CD4-positive, alpha-beta T cell treated with Interleukin-6 at 100 ng/mL for 8 hours (primary cell): ENCODE data around the gene POLR3C.
"Not testable (repeated sequence)": the region's sequence is repeated elsewhere in the genome, so short reads cannot be mapped to it uniquely, and the experiment has no call there.

Source experiments
- DNase-seq: peaks from one replicate; pipeline ENCODE4 v3.0.0-alpha.2; 2020; ENCODE audit warnings: mixed read lengths, low spot score

POLR3C gene, protein sequence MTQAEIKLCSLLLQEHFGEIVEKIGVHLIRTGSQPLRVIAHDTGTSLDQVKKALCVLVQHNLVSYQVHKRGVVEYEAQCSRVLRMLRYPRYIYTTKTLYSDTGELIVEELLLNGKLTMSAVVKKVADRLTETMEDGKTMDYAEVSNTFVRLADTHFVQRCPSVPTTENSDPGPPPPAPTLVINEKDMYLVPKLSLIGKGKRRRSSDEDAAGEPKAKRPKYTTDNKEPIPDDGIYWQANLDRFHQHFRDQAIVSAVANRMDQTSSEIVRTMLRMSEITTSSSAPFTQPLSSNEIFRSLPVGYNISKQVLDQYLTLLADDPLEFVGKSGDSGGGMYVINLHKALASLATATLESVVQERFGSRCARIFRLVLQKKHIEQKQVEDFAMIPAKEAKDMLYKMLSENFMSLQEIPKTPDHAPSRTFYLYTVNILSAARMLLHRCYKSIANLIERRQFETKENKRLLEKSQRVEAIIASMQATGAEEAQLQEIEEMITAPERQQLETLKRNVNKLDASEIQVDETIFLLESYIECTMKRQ

DNA sequence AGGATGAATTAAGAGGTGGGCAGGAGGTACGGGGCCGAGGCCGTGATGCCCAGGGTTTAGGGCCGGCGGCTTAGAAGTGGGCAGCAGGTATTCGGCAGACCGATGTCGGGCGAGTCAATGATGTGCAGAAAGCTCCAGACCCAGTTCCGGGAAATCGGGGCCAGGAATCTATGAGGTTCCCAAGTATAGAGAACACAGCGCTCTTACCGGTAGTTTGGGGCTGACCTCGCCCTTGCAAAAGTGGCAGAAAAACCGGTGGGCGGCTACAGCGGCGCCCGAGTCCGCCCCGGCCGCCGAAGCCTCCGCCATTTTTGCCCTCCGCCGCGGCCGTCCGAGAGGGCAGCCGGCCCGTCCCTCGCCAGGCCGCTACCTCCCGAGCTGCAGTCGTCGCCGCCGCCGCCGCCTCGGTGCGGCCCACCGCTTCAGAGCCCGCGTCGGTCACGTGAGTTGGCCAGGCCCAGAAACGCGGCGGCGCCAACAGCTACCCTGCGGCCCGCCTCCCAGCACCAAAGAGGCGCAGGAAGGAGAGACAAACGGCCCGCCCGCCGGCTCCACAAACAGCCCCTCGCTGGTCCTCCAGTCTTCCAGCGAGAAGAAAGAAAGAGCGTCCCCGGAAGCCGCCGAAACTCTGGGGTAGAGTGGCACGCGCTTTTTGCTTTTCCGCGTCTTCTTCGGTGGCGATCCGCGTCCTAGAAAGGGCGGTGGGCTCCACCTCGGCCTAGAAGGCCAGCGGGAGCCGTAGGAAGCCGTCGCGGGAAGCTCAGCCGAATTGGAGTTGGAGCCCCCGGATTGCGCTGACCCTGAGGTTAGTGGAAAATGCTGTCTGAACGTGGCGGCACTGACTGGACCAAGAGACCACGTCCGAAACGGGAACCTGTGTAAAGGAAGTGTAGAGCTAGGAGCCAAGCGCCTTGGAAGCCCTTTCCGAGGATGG, at the start of gene POLR3C, which contains the start of gene RNF115:
Gene POLR3C (plus strand): TSS at position 636 of the 934 bp plus-strand sequence. CDS start 1,577 bp downstream, outside the sequence.
Gene RNF115 (minus strand): TSS at position 531 of the 934 bp plus-strand sequence. CDS start 222 bp downstream, at position 309.
- peak; percentile 89 for DNase-seq

DNA sequence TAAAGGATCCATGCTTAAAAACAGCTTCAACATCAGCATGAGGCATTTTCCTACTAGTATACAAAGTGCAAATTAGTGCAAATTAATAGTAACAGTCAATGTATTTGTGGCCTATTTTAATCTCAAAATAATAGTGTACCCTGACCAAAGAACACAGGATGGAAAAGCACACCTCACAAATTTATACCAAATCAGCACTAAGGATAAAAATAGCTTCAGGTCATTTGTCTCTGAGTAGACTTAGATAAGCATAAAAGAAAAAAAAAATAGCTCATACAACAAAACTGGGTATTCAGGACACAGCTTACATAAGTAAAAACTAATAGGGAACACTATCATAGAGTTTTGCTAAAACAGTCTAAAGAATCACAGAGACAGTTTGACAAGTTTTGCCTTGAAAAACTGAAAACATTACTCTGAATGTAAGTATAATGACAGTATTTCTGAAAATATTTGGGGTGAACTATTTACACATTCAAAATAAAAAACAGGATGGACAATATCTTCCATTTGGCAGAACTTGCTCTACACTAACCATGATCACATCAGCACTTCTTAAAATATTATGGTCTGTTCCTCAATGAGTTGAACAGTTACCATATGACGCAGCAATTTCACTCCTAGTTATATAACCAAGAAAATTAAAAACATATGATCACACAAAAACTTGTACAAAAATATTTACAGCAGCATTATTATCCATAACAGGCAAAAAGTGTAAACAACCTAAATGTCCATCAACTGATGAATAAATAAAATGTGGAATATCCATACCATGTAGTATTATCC, 46.4 kb upstream of the POLR3C start:
- DNase-seq, result no peak

DNA sequence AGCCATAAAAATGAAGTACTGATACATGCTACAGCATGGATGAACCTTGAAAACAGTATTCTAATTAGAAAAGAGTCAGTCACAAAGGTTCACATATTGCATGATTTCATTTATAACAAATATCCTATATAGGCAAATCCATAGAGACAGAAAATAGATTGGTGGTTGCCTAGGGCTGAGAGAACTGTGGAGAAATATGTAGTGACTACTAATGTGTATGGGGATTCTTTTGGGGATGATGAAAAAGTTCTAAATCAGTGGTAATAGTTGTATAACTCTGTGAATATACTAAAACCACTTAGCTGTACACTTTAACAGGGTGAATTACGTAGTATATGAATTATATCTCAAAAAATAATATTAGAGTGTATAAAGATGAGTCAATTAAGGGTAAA, 45.9 kb upstream of the POLR3C start:
- no peak for DNase-seq

DNA sequence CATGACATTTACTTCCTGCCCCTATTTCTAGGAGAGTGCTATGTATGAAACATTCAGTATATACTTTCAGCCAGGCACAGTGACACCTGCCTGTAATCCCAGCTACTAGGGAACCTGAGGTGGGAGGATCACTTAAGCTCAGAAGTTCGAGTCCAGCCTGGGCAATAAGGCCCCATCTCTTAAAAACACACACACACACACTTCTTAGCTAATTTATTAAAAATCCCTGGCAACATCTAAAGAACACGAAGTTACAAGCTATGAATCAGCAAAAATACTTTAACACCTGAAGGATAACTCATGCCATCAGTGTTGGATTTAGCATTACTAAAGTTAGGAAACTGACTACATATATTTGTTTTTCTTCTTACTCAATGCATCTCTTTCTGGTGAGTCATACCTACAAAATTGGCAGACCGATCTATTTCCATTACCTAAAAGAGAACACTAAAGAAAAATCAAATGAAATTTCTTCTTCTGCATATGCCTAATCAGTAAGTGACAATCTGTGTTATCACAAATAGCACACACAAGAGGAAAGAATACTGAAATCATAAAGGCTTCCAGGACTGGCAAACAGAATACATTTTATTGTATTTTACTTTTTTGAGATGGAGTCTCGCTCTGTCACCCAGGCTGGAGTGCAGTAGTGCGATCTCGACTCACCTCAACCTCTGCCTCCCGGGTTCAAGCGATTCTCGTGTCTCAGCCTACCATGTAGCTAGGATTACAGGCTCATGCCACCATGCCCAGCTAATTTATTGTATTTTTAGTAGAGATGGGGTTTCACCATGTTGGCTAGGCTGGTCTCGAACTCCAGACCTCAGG, 41.5 kb upstream of the POLR3C start:
- DNase-seq, result no peak

DNA sequence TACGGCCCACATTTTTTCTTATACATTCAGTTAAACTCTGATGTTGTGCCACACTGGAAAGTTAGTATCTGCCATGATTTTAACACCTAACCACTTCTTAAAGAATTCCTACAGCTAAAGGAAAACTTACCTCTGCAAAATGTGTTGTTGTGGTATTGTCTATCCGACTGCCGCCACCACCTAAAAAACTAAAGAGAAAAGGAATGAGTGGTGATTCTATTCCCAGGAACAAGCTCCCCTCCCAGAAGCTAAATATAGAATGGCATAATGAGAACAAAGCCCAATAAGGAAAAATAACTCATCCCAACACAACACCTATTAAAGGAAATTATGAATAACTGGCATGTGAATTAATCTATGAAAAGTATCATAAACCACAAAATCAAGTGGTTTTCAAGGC, 39.6 kb upstream of the POLR3C start:
- DNase-seq, result no peak

DNA sequence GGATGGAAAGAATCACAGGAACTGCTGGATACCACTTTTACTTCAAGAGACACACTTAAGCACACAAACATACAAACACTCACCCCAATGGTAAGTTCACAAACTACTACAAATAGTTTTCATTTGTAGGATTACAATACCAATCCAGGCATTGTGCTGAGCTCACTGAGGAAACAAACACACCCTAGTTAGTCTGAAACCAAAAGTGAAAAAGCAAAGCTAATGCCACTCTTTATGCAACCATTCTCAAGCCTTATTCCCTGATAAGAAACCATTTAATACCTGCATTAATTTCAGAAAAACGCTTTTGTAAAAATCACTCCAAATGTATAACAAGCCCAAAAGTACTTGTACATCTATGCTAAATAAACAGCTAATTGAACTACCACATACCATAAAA, 38.5 kb upstream of the POLR3C start:
- DNase-seq, result no peak

DNA sequence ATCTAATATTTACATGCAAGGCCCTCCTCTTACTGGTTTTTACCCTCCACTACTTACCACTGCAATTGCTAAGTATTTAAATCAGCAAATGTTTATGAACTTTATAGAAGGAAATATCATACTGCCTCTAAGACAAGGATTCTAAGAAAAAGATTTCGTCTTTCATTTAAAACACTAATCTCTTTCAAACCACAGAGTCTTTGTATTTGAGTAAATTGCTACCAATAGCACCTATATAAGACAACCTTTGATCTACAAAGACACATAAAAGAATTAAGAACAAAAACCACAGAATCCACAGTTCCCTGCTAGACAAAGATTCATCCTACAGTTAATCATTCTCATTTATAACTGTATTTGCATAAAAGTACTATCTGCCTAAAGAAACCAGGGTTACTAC, 37.7 kb upstream of the POLR3C start:
- DNase-seq, result no peak

DNA sequence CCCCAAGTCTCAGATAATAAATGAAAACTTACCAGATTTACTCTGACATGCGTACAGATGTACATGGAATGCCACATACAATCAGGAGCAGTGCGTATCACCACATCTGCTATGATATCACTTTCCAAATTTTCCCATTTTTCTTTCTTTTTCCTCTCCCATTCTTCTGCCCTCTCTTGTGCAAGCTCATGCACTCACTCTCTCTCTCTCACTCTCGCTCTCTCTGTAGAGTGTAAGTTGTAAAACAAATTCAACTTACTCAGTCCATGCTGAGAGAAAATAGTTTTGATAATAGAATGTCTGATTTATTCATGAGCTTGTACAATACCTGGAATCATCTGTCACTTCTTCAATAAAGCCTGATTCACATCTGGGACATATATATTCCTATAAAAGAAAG, 35.4 kb upstream of the POLR3C start:
- no peak for DNase-seq

DNA sequence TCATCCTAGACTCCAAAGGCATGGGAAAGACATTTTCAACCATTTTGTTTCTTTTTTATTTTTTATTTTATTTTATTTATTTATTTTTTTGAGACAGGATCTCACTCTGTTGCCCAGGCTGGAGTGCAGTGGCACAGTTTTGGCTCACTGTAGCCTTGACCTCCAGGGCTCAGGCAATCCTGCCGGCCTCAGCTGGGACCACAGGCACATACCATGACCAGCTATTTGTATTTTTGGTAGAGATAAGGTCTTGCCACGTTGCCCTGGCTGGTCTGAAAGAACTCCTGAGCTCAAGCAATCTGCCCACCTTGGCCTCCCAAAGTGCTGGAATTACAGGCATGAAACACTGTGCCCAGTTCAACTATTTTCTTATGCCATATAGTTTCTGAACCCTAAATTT, 32.1 kb upstream of the POLR3C start:
- not testable (repeated sequence) for DNase-seq

DNA sequence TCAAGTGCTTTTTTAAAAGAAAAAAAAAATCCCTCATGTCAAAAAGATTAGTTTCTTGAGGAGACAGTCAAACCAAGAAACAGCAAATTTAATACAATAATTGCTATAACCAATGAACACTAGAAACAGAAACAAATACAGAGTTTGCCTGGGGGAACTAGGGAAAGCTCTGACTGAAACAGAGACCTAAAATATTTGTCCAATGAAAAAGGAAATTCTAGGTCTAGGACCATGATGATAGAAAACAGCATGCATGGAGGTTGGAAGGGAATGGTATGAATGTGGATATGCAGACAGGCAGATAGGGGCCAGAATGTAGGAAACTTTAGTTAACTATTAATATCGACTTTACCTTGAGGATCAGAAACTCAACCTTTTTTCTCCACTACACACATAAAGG, 31.5 kb upstream of the POLR3C start:
- no peak for DNase-seq

DNA sequence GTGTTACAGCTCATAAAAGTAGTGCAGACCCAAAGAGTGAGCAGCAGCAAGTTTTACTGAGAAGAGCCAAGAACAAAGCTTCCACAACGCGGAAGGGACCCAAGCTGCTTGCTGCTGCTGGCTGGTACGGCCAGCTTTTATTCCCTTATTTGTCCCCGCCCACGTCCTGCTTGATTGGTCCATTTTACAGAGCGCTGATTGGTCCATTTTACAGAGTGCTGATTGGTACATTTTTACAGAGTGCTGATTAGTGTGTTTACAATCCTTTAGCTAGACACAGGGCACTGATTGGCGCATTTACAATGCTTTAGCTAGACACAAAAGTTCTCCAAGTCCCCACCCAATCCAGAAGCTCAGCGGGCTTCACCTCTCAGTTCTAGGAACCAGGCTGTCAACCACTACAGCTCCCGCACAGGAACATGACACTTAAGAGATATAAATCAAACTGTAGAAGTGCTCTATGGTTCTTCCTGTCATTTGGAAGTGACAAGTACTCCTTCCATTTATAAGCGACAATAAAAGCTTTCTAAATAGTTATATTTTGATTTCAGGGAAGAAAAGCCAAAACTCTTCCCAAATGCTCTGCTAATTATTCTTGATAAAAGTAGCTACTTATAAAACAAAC, 28.6 kb upstream of the POLR3C start:
- no peak for DNase-seq

DNA sequence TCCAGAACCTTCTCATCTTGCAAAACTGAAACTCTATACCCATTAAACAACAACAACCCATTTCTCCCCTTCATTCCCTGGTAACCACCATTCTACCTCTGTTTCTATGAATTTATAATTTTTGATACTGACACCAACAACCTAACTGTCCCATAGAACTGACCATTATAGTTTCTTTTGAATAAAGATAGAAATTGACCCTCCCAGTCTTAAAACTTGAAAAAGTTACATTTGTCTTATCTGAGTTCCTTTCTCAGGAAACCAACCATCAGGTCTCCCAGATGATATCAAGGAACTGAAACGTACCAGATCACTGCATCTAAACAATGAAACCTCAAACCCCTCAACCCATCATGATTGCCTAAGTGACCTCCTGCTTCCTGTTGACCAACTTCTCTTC, 27.2 kb upstream of the POLR3C start:
- DNase-seq, result no peak

DNA sequence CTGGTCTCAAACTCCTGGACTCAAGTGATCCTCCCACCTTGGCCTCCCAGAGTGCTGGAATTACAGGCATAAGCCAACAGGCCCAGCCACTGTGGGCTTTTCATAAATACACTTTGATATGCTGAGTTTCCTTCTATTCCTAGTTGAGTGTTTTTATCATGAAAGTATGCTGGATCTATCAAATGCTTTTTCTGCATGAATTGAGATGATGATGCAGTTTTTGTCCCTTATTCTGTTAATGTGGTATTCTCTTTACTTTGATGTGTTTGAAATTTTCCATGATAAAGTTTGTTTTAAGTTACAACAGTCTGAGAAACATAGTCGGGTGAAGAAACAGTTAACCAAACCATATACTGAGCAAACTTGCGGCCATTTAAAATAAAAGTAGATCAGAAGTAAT, 24.2 kb upstream of the POLR3C start:
- DNase-seq, result no peak

DNA sequence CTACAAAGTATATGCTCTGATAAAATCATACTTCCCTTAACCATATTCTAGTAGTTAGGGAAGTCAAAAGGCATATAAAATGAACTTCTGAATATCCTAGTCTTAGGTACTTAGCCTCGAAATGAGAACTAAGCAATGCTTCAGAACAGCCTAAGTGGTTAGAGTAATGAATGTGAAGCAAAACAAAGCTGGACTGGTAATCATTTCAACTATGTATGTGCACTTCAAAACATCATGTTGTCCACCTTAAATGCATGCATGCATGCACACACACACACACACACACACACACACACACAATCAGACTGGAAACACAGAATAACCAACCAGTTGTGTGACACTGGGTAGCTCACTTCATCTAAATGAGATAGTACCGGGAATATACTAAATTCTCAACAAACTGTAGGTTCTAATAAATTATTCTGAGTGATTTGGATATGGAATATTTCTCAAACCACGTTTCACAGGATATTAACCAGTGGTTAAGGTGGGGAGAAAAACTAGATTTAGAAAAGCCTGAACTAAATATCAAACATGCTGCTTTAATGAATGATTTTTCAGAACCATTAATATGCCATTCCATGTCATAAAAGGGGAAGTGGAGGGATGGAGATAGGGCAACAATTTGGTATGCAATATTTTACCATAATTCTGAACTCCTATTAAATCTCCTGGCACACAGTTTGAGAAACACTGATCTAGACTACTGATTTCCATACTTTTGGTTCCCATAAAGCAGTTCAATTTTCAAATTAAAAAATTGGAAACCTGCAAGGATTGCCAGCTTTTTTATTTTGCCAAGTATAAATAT, 19.6 kb upstream of the POLR3C start:
- DNase-seq, result no peak

DNA sequence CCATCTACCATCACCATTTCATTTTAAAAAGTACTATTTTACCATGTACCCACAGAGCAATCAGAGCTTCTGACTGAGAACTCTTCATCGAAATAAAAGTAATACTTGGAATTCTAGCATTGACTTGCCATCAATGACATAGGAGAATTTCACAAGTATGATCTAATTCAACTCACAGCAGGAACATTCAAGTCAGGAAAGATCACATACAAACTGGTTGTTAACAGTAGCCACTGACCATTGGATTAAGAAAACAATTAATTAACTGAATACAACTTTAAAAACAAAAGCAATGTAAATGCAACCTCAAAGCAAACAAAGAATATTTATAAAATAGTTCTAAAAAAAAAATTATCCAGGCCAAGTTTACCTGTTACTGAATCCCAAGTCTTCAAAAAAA, 18.9 kb upstream of the POLR3C start:
- DNase-seq, result no peak

DNA sequence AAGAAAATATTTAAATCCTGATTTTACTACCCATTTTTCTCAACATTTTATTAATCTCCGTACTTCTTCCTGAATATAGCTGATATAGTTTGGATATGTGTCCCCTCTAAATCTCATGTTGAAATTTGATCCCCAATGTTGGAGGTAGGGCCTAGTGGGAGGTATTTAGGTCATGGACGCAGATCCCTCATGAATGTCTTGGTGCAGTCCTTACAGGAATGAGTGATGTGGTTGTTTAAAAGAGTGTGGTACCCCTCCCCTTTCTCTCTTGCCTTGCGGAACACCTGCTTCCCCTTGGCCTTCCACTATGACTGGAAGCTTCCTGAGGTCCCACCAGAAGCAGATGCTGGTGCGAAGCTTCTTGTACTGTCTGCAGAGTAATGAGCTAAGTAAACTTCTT, 17.6 kb upstream of the POLR3C start:
- no peak for DNase-seq

DNA sequence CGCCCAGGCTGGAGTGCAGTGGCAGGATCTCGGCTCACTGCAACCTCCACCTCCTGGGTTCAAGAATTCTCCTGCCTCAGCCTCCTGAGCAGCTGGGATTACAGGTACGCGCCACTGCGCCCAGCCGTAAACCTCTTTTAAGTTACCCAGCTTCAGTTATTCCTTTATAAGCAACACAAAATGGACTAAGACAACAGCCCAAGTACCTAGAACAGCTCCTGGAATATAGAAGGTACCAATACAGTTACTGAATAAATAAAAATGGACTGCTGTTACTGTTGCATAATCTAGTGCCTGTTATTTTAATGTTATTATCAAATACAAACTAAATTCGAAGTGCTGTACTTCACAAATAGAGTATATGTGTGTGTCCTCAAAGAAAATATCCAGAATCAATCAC, 17.2 kb upstream of the POLR3C start:
- DNase-seq, result no peak

DNA sequence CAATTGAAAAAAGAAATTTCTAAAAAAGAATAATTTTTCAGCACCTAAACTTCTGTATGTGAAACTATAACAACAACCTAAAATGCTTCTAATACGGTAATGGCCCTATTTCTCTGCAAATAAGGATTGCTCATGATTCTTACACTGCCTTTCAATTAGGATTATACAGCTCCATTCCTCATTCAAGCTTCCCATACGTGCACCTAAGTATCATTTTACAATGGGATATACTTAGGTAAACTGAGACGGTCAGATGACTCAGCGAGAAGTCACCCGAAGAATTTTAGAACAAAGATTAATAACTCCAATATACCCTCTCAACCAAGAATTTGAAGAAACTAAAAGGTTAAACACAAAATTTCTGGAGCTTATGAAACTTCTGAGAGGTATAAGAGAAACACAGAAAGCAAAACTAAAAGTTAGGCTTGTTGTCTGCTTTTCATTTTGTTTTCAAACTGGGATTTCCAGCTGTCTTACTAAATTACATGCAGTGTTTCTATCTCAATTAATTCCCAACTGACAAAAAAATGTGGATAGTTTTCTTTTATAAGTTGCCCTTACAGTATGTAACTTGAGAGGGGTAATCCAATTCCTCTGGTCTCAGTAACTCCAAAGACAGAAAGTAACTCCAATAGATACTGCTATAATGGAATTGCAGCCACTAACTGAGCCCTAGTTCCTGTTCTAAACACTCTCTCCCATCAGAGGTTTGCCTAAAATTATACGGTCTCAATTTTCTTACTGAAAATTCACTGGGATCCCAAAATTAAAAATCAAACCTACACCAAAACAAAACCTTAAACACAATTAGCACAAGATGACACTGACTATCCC, 10.8 kb upstream of the POLR3C start:
- not testable (repeated sequence) for DNase-seq

DNA sequence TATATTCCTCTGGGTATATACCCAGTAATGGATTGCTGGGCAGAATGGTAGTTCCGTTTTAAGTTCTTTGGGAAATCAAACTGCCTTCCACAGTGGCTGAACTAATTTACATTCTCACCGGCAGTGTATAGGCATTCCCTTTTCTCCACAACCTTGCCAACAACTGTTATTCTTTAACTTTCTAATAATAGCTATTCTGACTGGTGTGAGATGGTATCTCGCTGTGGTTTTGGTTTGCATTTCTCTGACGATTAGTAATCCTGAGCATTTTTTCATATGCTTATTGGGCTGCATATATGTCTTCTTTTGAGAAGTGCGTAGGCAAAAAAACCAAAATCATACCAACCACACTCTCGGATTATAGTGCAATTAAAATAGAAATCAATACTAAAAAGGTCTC, 5.9 kb upstream of the POLR3C start:
- DNase-seq, result not testable (repeated sequence)
